CD4-positive, alpha-beta T cell treated with Interleukin-2 at 100 ng/mL for 4 hours (primary cell): ENCODE data around the gene DYNLT2B.
"Not testable (repeated sequence)": the region's sequence is repeated elsewhere in the genome, so short reads cannot be mapped to it uniquely, and the experiment has no call there.

Experiments
- DNase-seq: peaks from one replicate; pipeline ENCODE4 v3.0.0-alpha.2; 2020; ENCODE audit warnings: low spot score

Gene DYNLT2B

GRCh38 chr3:196272826-196273225, 45.2 kb downstream of the DYNLT2B start:
- no peak for DNase-seq

DNA sequence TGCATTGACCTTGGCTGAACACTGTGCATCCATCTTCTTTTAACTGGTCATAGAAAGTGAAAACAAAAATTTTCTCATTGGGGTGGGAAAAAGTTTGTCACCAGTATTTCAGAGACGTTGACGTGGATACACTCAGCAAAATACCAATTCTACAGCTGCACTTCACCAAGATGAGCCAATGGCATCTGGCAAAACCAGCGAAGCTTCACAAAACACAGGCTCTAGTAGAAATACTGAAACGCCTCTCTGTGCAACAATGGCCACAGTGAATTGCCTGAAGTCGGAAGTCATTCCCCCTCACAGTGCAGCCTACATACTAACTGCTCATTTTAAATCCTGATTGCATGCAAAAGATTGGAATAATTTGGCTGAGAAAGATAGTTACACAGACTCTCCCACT, 47.5 kb downstream of the DYNLT2B start:
- no peak for DNase-seq

DNA sequence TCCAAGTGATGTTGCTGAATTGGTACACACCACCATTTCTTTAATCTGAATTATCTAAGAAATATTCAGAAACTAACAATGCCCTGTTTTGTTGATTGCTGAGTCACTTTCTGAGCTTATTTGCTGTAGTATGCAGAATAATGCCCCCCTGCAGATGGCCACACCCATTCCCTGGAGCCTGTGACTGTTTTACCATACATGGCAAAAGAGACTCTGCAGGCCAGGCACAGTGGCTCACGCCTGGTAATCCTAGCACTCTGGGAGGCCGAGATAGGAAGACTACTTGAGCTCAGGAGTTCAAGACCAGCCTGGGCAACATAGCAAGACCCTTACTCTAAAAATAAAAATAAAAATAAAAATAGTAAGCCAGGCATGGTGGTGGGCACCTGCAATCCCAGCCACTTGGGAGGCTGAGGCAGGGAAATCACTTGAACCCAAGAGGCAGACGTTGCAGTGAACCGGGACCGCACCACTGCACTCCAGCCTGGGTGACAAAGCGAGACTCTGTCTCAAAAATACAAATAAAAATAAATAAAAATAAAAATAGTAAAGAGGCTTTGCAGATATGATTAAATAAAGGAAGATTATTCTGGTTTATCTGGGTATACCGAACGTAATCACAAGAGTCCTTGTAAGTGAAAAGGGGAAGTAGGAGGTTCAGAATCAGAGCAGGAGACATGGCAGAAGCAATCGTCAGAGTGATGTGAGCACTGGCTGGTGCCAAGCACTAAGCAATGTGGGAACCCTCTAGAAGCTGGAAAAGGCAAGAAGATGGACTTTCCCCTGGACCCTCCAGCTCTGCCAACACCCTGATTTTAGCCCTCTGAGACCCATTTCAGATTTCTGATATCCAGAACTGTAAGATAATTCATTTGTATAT, 49.5 kb downstream of the DYNLT2B start:
- peak; percentile 17 for DNase-seq

GRCh38 chr3:196263819-196264218, 54.2 kb downstream of the DYNLT2B start:
- no peak for DNase-seq

GRCh38 chr3:196260784-196261183, 57.3 kb downstream of the DYNLT2B start:
- DNase-seq: no peak

DNA sequence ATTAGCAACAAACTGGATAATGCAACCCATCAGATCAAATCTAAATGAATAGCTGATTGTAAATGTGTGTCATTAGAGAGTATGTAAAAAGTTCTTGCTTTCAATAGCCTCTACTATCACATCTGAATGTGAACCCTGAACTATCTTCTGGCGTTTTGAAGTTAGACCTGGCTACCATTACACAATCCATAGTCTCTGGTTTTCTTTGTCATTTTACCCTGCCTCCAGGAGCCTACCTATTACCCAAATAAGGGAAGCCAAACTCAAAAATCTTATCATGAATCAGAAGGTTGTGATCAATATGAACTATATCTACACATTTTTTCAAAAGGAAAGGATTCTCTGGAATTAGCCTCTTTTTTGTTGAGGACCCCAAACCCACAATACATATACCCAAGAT, 62.3 kb downstream of the DYNLT2B start:
- no peak for DNase-seq

DNA sequence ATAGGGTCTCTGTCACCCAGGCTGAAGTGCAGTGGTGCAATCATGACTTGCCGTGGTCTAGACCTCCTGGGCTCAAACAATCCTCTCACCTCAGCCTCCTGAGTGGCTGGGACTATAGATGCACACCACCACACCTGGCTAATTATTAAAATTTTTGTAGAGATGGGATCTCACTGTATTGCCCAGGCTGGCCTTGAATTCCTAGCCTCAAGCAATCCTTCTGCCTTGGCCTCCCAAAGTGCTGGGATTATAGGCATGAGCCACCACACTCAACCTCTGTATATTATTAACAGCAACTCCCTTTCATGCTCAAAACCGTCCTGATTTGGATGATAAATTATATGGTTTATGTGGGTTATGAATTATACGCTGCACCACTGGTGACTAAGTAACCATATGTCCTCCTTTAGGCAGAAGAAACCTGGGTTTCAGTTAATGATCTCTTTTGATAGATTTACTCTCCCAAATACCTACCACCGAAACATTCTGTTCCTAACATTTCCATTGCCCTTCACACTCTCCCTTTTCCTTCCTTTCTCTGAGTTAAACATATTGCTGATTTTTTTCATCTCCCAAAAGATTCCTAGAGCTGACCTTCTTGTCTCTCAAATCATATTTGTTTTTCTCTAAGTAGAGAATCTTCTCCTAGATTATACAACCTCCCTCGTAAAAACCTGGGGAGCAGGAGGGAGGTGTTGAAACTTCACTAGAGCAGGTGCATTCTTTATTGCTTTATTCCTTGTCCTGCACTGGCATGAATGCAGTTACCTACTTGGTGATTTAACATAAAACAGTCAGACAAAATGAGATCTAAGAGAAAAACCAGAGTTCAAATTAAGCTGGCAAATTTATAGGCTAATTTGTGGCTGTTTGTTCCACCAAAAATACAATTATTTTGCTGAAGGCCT, 63.4 kb downstream of the DYNLT2B start:
- DNase-seq: no peak

- DNase-seq: no peak
Observed at GRCh38 chr3:196251918-196252317, 66.1 kb downstream of the DYNLT2B start.

- DNase-seq: peak; percentile 28
Observed at GRCh38 chr3:196246612-196247308, 71.3 kb downstream of the DYNLT2B start.

DNA sequence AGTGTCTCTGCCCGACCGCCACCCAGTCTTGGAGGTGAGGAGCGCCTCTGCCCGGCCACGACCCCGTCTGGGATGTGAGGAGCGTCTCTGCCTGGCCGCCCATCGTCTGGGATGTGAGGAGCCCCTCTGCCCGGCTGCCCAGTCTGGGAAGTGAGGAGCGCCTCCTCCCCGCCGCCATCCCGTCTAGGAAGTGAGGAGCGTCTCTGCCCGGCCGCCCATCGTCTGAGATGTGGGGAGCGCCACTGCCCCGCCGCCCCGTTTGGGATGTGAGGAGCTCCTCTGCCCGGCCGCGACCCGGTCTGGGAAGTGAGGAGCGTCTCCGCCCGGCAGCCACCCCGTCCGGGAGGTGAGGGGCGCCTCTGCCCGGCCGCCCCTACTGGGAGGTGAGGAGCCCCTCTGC, 73.9 kb downstream of the DYNLT2B start:
- DNase-seq: not testable (repeated sequence)

- DNase-seq: no peak
Observed at GRCh38 chr3:196241704-196242103, 76.3 kb downstream of the DYNLT2B start.
